Jurkat, Clone E6-1 (cell line): ENCODE measurements around the gene CTSD. TPM values are rescaled to one million over a fixed set of nuclear protein-coding genes. Genes with fewer than 3 reads are reported as not detected.
"Not testable (repeated sequence)": the region's sequence is repeated elsewhere in the genome, so short reads cannot be mapped to it uniquely, and the experiment has no call there.

ENCODE experiments used
- DNase-seq: peaks from one replicate; pipeline ENCODE4 v3.0.0-alpha.2; 2011; ENCODE audit warnings: low read depth, low spot score
- H3K4me3 ChIP-seq: 2 replicates; pipeline ENCODE4 v1.5.1; 2011; ENCODE audit warnings: mild to moderate bottlenecking, low read length, control low read depth, moderate library complexity
- polyA plus RNA-seq: library from polyadenylated mRNA; unstranded; fragments of >200 nt; gene quantifications from one replicate; pipeline ENCODE4 v1.2.1, GENCODE V29; 2012; ENCODE audit warnings: missing spikeins; ENCODE audit not compliant: insufficient read length, insufficient read depth

The CTSD gene
- 93.6 TPM for polyA plus RNA-seq

DNA sequence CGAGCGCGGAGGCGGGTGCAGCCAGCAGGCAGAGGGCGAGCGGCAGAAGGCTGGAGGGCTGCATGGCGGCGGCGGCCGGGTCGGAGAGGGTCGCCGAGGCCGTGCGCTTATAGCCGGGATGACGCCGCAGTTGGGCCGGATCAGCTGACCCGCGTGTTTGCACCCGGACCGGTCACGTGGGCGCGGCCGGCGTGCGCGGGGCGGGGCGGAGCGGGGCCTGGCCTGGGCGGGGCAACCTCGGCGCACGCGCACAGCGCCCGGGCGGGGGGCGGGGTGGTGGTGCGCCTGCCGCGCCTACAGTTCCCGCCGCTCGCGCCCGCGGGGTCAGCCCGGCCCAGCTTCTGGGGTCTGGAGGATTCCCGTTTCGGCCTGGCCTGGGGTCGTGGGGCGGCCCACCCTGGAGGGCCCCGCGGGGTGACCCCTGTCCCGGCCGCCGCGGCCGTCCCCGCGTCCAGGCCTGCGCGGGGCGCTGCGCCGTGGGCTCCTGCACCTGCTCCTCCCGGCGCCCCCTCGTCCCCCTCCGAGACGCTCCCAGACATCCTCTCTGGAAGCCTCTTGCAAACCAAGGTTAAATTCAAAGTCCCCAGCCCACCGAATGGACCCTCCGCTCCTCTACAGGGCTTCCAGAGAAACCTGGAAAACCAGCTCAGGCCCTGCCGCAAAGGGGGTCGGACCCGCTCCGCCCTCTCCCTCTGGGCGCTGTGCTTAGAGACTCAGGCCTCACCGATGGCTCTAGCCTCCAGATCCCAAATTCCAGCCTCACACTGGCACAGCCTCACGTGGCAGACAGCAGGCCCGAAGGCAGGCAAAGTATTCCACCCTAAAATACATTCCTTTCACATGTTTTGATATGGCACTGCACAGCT lies at the start of gene CTSD:
Gene CTSD (minus strand): TSS at position 132 of the 866 bp plus-strand sequence. CDS start 68 bp downstream, at position 64.
- DNase-seq = peak; percentile 60
- H3K4me3 ChIP-seq = peak within 1 kb of the TSS; percentile 68

DNA sequence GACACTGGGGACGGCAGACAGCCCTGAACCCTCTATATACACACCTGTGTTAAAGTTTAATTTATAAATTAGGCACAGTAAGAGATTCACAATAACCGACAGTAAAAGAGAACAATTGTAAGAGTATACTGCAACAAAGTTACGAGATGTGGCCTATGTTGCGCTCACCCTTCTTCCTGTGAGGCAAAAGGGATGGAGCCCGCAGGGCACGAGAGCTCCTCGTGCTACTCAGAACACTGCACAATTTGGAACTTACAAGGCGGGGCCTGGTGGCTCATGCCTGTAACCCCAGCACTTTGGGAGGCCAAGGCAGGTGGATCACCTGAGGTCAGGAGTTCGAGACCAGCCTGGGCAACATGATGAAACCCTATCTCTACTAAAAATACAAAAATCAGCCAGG lies 49.6 kb upstream of the CTSD start:
- H3K4me3 ChIP-seq, DNase-seq: not testable (repeated sequence)

DNA sequence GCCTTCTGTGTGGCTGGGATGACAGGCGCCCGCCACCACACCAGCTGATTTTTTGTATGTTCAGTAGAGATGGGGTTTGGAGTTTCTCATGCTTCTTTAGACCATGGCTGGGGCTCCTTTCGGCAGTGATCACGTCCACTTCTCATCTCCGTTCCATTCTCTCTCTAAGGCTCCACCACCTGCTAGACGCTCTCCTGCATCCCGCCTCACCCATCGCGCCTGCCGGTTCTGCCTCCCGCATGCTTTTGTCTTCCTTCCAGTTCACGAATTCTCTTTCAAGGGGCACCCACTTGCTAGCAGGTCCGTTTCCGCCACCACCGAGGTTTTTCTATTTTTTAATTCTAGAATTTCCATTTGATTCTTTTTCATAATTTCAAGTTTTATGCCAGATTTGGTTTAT lies 49.1 kb upstream of the CTSD start:
- H3K4me3 ChIP-seq = no peak overlapping the region
- DNase-seq = no peak

DNA sequence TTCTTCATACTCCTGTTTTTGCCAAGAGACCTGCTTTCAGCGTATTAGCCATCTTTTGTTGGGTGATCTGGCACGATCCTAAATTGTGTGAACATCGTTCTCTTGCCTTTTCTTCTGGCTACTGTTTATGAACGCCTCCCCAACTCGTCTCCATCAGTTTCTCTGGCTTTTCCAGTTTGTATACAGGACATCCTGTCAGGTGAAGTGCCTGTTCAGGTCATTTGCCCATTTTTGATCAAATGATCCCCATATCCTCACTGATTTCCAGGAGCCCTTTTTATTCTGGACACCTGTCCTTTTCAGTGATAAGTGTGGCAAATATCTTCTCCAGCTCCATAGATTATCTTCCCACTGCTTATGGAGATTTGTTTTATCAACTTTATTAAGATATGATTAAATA lies 48.5 kb upstream of the CTSD start:
- H3K4me3 ChIP-seq = no peak overlapping the region
- DNase-seq = no peak

DNA sequence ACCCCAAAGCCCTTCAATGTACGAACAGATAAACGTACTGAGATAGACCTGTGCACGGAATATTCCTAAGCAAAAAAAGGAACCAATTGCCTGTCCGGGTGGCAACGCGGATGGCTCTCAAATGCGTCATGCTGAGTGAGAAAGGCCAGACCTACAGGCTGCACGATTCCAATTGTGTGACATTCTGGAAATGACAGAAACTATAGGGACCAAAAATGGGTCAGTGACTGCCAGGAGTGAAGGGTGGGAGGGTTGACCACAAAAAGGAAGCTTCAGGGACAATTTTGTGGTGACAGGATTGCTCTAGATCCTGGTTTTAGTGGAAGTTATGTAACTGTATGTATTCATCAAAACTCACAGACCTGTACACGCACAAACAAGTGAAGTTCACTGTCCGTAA lies 47.0 kb upstream of the CTSD start:
- H3K4me3 ChIP-seq = no peak overlapping the region
- no peak for DNase-seq

DNA sequence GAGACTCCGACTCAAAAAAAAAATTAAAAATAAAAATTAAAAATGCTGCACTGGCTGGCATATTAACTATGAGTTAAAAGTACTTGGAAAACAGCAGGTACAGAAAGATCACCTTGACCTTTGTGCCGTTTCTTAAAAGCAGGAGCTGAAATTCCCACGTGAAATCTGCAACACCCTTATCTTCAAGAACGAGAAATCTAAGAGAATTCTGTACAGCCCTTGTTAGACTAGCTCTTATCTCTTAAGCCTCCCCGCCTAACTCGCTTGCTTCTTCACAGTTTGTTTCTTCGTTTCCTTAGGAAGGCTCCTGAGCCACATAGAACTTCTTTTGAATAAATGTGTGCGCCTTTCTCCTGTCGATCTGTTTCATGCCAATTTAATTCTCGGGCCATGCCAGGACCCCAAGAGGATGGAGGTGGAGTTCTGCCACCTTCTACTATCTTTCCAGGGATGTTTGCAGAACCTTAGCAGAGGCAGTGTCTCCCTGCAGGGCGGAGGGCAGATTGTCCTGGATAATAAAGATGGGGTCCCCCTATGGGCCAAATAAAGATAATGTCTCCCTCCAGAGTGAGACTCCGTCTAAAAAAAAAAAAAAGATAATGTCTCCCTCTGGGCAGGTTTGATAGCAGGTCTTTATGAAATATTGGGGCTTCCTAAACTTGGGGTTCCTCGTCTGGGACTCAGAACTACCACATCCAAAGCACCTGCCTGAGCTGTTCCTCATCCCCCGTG lies 43.7 kb upstream of the CTSD start:
- DNase-seq = no peak
- H3K4me3 ChIP-seq = no peak overlapping the region

DNA sequence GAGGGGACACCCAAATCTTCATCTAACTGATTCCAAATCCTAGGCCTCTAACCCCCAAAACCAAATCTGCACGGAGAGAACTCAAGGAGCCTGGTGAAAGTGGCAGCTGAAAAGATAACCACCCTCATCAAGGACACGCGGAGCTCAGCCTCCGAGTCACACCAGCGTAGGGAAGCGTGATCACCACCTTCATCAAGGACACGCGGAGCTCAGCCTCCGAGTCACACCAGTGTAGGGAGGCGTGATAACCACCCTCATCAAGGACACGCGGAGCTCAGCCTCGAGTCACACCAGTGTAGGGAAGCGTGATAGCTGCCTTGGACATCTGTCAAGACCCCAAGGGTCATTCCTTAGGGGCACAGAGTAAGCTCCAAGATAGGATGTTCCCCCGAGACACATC lies 41.8 kb upstream of the CTSD start:
- no peak for DNase-seq

DNA sequence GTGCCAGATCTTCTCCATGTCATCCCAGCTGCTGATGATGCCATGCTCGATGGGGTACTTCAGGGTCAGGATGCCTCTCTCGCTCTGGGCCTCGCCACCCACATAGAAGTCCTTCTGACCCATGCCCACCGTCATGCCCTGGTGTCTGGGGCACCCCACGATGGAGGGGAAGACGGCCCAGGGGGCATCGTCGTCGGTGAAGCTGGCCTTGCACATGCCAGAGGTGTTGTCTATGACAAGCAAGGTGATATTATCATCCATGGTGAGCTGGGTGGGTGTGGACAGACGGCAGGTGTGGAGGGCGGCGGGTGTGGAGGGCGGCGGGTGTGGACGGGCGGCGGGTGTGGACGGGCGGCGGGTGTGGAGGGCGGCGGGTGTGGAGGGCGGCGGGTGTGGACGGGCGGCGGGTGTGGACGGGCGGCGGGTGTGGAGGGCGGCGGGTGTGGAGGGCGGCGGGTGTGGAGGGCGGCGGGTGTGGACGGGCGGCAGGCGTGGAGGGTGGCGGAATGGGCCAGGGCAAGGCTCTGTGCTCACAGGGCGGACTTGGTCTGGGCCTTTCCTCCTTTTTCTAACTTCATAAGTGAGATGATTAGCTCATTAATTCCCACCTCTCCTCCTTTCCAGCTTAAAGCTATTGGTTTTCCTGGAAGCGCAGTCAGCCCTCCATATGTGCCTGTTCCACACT lies 40.2 kb upstream of the CTSD start:
- not testable (repeated sequence) for DNase-seq, H3K4me3 ChIP-seq

More for the DNA sequence above, 41.8 kb upstream of the CTSD start:
- H3K4me3 ChIP-seq = no peak overlapping the region

DNA sequence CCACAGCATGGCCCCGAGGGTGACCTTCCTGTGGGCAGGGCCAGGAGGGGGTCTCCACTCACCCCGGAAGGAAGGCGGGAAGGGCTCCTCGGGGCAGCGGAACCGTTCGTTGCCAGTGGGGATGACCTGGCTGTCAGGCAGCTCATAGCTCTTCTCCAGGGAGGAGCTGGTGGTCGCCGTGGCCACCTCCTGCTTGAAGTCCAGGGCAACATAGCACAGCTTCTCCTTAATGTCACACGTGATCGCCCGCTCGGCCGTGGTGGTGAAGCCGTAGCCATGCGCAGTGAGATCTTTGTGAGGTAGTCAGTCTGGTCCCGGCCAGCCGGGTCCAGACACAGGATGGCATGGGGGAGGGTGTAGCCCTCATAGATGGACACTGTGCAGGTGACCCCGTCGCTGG lies 39.5 kb upstream of the CTSD start:
- H3K4me3 ChIP-seq = no peak overlapping the region
- no peak for DNase-seq

DNA sequence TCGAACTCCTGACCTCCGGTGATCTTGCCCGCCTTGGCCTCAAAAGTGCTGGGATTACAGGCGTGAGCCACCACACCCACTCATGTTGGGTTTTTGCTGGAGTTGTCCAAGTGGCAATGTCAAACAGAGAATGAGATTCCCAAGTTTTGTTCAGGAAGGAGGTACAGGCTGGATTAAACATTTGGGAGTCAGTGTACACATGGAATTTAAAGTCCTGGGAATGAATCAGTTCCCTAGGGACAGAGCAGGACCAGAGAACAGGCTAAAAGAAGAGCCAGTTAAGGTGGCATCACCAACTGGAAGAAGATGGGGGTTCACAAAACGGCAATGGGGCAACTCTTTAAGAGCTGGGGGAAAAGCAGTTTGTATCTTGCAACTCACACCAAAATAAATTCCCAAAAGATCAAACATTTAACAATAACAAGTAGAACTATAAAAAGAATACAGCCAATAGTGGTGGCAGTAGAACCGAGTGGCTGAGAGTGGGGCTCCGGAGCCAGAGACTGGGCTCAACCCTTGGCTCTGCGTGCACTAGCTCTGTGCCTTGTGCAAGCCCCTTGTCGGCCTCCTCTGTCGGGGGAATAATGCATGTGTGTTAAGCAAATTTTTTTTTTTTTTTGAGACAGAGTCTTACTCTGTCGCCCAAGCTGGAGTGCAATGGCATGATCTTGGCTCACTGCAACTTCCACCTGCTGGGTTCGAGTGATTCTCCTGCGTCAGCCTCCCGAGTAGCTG lies 33.8 kb upstream of the CTSD start:
- DNase-seq = no peak
- H3K4me3 ChIP-seq = no peak overlapping the region

DNA sequence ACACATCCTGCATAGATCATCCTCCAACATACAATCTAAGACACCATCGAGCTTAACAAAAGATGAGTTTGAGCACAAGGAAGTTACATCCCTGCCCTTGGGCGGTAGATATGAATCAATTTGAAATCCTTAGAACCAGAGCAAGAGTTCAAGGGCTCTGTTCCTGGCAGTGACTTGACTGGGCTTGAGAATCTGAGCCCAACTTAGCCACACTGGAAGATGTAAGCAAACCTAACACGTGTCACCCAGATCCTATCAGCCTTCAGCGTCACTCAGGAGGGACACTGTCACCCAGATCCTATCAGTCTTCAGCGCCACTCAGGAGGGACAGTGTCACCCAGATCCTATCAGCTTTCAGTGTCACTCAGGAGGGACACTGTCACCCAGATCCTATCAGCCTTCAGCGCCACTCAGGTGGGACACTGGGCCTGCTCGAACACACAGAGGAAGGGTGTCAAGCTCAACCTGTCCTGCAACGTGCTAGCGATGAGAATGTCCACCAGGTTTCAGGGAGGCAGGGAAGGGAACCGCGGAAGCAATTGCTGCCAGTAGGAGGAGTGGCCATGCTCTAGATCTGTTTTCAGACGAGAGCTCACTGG lies 32.8 kb upstream of the CTSD start:
- DNase-seq = no peak
- no peak overlapping the region for H3K4me3 ChIP-seq

DNA sequence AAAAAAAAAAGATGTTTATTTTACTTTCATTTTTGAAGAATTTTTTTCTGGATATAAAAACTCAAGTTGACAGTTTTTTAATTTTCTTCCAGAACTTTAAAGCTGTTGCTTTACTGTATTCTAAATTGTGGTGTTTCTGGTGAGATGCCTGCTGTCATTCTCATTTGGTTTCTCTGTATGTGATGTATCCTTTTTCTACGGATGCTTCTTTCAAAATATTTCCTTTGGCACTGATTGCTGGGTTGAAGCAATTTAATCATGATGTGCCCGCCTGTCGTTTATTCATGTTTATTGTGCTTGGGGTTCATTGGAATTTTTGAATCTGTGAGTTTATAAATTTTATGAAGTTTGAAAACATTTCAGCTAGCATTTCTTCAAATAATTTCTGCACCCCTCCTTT lies 29.4 kb upstream of the CTSD start:
- H3K4me3 ChIP-seq = no peak overlapping the region
- no peak for DNase-seq

DNA sequence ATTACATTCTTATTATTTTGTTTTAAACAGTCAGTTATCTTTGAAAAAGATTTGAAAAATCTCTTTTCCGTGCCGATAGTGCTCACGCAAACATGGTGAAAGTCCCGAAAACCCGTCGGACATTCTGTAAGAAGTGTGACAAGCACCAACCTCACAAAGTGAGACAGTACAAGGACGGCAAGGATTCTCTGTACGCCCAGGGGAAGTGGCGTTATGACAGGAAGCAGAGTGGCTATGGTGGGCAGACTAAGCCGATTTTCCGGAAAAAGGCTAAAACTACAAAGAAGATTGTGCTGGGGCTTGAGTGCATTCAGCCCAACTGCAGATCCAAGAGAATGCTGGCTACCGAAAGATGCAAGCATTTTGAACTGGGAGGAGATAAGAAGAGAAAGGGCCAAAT lies 28.7 kb upstream of the CTSD start:
- peak; percentile 32 for DNase-seq
- peak overlapping the region; percentile 16; the same call in 1 of the 2 replicates for H3K4me3 ChIP-seq

DNA sequence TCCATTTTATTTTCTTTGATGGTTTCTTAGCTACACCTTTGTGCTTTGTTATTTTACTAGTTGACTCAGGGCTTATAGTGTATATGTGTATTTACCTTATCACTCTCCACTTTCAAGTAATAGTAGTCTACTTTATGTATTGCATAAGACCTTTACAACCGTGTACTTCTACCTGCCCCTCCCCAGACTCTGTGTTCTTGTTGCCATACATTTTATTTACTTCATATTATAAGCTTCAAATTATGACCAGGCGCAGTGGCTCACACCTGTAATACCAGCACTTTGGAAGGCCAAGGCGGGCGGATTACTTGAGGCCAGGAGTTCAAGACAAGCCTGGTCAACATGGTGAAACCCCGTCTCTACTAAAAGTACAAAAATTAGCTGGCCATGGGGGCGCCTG lies 28.2 kb upstream of the CTSD start:
- H3K4me3 ChIP-seq = no peak overlapping the region
- no peak for DNase-seq

DNA sequence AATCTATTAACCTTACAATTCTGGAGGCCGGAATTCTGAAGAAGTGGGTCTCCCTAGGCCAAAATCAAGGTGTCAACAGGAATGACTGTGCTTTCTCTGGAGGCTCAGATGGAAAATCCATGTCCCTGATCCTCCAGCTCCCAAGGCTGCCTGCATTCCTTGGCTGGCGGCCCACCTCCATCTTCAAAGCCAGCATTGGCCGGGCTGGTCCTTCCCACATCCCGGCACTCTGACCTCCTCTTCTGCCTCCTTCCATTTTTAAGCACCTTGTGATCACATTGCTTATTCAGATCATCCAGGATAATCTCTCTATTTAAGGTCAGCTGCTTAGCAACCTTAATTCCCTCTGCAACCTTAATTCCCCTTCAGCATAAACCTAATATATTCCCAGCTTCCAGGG lies 22.7 kb upstream of the CTSD start:
- no peak for DNase-seq
- H3K4me3 ChIP-seq = no peak overlapping the region

DNA sequence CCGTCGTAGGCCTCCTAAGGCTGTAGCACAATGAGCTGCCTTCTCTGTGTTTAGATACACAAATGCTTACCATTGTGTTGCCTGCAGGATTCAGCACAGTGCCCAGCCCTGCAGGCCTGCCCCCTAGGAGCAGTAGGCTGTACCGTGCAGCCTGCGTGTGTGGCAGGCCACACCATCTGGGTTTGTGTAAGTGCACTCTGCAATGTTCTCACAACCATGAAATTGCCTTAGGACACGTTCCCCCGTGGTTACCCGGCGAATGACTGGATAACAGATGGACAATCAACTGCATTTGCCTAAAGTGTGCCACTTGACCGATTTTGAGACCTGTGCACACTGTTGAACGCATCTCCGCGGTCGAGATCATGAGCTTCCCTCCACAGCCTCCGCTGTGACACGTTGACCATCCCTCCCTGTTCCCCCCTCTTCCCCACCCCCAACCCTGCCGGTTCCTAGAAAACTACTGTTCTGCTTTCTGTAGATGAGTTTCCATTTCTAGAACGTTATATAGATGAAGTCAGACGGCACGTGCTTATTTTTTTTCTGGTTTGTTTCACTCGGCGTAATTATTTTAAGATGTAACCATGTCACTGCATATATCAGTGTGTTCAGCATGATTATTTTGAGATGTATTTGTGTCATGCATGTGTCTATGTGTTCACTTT lies 22.2 kb upstream of the CTSD start:
- no peak overlapping the region for H3K4me3 ChIP-seq
- DNase-seq = no peak

DNA sequence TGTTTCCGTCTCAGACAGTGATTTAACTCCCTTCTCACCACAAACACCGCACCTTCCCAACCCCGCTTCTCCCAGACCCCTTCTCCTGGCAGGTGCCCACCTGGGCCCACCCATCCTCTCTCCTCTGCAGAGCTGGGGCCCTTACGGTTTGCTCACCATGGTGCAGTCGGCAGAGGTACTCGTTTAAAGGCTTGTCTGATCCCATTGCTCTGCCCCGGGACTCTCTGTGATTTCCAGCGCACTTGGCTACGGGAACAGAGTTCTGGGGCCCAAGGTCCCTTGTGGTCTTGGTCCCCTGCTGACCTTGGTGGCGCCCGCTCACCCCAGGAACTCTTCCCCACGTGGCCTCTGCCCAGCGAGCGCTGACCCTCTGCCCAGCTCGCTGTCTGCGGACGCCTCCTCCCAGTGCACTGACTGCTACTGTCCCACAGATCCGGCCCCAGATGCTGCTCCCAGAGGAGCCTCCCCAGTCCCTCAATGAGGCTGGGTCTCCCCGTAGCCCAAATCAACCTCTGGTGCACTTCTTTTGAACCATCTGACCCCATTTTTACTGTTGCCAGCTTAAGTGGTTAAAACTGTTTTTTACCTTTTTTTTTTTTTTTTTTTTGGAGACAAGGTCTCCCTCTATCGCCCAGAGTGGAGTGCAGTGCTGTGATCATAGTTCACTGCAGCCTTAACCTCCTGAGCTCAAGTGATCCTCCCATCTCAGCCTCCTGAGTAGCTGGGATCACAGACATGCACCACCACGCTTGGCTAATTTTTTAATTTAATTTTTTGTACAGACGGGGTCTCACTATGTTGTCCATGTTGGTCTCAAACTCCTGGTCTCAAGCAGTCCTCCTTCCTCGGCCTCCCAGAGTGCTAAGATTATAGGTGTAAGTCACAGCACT lies 21.3 kb upstream of the CTSD start:
- no peak for DNase-seq
- no peak overlapping the region for H3K4me3 ChIP-seq
